ENCODE data around the gene EPB42.
"Not testable (repeated sequence)": the region's sequence is repeated elsewhere in the genome, so short reads cannot be mapped to it uniquely, and the experiment has no call there.

The EPB42 gene

GRCh38 chr15:43184407-43185124, 36.3 kb downstream of the EPB42 start:
- no peak for DNase-seq

GRCh38 chr15:43183270-43183669, 37.5 kb downstream of the EPB42 start:
- no peak for DNase-seq

DNA sequence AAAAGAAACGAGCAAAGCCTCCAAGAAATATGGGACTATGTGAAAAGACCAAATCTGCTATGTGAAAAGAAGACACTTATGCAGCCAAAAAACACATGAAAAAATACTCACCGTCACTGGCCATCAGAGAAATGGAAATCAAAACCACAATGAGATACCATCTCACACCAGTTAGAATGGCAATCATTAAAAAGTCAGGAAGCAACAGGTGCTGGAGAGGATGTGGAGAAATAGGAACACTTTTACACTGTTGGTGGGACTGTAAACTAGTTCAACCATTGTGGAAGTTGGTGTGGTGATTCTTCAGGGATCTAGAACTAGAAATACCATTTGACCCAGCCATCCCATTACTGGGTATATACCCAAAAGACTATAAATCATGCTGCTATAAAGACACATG, 43.7 kb downstream of the EPB42 start:
- DNase-seq: not testable (repeated sequence)

- not testable (repeated sequence) for DNase-seq
Measured at GRCh38 chr15:43175656-43176309, 45.0 kb downstream of the EPB42 start.

DNA sequence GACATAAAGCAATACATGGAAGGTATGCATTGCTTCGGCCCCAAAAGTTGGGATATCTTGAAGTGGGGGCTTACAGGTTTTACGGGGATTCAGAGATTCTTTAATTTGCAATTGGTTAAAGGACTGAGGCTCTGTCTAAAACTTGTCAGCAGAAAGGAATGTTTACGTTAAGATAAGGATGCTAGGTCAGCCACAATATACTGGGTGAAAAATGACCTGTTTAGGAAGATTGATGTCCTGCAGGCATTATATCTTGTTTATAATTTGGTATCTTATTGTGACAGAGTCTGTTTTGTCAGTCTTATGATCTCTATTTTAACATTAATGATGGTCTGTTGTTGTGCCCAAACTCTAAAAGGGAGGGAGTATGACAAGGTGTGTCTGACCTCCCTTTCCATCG, 50.9 kb downstream of the EPB42 start:
- no peak for DNase-seq

GRCh38 chr15:43168192-43169107, 52.4 kb downstream of the EPB42 start:
- no peak for DNase-seq

DNA sequence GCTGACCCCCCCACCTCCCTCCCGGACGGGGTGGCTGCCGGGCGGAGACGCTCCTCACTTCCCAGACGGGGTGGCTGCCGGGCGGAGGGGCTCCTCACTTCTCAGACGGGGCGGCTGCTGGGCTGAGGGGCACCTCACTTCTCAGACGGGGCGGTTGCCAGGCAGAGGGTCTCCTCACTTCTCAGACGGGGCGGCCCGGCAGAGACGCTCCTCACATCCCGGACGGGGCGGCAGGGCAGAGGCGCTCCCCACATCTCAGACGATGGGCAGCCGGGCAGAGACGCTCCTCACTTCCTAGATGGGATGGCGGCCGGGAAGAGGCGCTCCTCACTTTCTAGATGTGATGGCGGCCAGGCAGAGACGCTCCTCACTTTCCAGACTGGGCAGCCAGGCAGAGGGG, 53.6 kb downstream of the EPB42 start:
- DNase-seq: not testable (repeated sequence)

DNA sequence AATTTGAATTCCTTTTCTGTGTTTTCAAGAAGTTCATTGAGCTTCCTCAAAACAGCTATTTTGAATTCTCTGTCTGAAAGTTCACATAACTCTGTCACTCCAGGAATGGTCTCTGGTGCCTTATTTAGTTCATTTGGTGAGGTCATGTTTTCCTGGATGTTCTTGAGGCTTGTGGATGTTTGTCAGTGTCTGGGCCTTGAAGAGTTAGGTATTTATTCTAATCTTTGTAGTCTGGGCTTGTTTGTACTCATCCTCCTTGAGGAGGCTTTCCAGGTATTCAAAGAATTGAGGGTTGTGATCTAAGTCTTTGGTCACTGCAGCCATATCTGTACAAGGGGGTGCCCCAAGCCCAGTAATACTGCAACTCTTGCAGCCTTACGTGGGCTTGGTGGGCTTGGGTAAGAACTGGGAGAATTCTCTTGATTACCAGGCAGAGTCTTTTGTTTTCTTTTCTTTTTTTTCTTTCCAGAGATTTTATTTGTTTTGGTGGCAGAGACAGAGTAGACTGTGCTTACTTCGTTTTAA, 55.0 kb downstream of the EPB42 start:
- no peak for DNase-seq

GRCh38 chr15:43153269-43153668, 67.5 kb downstream of the EPB42 start:
- DNase-seq: no peak

DNA sequence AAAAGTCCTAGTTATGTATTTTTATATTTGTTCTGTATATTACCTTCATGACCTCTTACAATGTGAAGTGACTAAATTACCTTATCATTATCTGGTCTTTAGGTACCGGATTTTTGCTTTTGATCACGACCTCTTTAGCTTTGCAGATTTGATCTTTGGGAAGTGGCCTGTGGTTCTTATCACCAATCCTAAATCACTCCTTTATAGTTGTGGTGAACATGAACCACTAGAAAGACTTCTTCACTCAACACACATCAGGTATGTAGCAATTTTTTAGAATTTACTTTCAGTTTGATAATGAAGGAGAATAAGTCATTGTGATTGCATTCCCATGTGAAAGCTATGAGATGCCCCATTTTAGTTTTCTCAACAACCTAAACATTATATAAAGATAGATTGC, 69.1 kb downstream of the EPB42 start:
- DNase-seq: no peak

DNA sequence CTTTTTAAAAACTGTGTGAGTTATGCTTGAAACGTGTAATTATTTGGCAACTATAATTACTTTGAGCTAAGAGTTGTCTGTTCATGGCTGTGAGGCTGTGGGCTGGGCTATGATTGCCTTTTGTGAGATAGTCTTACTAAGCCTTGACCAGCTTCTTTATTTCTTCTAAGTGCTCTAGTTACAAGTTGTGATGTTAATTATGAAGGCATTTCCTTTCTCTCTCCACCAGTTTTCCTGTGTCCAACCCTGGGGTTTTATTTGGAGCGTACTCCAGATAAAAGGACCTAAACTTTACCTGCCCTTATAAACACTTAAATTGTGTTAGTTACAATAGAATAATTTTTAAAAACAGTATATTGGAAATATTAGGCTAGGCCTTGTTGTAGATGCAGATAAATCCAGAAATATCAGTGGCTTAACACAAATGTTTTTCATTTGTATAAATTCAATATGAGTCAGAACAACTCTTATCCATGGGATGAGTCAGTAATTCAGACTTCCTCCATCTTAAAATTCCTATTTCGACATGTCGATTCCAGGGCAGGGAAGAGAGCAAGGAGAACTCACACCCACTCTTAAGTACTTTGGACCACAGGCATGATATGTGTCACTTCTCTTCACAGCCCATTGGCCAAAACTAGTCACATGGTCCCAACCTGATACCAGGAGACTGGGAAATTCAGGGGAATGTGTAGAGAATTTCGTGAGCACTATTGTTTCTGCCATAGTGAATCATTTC, 70.5 kb downstream of the EPB42 start:
- no peak for DNase-seq

Data from NCI-H748 treated with DMSO at 0.1 percent for 48 hours (cell line).